Colon (tissue), 2 donors: ENCODE measurements around the gene BCL6B.

Experiments
- FAIRE-seq: peaks from 2 replicates; lab custom pipeline; 2012; peaks lifted over from hg19 to GRCh38; lab: Jason Lieb, UNC
- donor health status: control.
- donor health status: control.

Gene BCL6B

GRCh38 chr17:7058831-7059447 is 36.1 kb downstream of the BCL6B start:
- no peak for FAIRE-seq

DNA sequence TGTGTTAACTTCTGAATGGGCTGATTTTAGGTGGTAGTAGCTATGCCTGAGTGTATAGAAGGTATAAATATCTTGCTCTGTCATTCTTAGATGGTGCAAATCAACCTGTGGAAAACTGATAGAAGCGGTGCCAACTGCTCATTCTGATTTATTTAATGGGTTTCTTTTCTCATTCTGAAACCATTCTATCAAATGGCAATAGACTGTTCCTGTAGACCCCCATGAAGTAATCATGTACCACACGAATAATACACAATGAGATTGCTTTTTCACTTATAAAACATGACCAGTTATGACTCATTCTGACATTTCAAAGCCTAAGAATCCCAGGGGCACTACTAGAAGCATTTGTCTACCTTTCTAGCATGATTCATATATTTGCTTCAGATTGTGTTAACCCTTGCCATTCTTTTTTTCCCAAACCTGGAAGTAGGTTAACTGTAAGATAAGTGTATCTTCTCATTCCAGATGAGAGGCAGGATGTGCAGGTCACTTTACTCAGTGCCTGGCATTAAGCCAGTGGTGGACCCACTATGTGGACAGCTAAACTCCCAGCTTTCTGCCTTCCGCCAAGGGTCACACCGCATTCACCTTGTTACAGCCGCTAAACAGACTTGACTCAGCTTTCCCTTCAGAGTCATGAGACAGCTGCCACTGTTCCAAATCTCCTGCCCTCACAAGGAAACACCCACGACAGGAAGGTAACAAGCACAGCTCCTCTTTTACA is 37.5 kb downstream of the BCL6B start:
- FAIRE-seq: no peak

GRCh38 chr17:7063518-7064094 is 40.8 kb downstream of the BCL6B start:
- FAIRE-seq: no peak

GRCh38 chr17:7064261-7064660 is 41.4 kb downstream of the BCL6B start:
- no peak for FAIRE-seq

DNA sequence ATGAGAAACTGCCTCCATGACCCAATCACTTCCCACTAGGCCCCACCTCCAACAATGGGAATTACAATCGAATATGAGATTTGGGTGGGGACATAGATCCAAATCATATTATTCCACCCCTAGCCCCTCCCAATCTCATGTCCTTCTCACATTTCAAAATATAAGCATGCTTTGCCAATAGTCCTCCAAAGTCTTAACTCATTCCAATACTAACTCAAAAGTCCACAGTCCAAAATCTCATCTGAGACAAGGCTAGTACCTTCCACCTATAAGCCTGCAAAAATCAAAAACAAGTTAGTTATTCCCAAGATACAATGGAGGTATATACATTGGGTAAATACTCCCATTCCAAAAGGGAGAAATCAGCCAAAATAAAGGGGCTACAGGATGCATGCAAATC is 44.3 kb downstream of the BCL6B start:
- no peak for FAIRE-seq

DNA sequence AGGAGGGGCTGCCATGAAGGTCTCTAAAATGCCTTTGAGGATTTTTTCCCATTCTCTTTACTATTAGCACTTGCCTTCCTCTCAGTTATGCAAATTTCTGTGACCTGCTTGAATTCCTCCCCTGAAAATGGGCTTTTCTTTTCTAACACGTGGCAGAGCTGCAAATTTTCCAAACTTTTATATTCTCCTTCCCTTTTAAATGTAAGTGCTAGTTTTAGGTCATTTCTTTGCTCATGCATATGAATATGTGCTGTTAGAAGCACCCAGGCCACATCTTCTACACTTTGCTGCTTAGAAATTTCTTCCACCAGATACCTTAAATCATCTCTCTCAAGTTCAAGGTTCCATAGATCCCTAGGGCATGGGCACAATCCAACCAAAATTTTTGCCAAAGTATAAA is 45.4 kb downstream of the BCL6B start:
- no peak for FAIRE-seq

DNA sequence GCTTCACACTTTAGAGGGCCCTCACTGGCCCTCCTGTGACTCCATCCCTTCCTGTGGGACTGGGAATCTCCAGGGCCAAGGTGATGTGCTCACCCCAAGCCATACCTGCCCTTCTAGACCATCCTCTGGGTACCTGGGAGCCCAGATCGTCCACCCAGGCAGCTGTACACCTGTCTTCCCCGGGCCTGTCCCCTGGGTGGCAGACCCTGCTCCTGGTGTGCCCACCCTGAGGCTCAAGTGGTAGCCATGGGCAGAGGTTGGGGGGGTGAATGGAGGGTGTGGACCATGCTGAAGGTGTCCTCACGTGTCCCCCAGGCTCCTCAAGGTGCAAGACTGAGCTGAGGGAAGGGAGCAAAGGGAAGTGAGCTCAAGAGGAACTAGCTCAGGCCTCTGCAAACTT is 47.9 kb downstream of the BCL6B start:
- no peak for FAIRE-seq

DNA sequence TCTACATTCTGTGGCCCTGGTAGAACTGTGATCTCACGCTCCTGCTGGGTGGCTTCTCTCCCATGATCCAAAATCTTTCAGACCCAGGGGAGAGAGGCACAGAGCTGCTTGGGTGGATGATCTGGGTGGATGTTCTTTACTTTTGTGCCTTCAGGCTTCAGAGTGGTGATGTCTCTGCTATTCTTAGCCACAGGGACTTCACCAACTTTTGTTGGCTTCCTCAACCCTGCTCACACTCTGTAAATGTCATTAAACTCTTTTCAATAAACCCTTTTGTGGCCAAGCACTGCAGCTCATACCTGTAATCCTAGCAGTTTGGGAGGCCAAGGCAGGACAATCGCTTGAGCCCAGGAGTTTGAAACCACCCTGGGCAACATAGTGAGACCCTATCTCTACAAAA is 49.6 kb downstream of the BCL6B start:
- FAIRE-seq: no peak

DNA sequence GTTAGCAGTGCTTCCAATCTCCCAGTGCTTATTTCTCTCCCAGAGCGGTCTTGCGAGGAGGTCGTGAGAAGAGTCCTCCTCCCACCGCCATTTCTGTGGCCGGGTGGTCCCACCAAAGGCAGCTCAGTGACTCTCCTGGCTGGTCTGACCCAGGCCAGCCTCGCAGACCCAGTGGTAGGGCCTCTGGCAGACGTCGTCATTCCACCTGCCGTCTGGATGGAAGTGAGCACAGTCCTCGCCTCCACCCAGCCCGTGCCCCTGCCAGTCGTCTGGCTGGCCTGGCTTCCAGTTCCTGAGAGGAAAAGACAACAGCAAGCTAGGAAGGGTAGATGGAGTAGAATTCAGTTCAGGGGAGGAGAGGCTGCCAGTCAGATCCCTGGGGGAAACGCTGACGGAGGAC is 52.1 kb downstream of the BCL6B start:
- FAIRE-seq: no peak

GRCh38 chr17:7077911-7078546 is 55.2 kb downstream of the BCL6B start:
- FAIRE-seq: no peak

- no peak for FAIRE-seq
Measured at GRCh38 chr17:7078711-7079110, 55.9 kb downstream of the BCL6B start.
